Activated naive CD8-positive, alpha-beta T cell treated with anti-CD3 and anti-CD28 coated beads for 36 hours (primary cell): ENCODE data around the gene KIF16B. TPM values are rescaled to one million over a fixed set of nuclear protein-coding genes. Genes with fewer than 3 reads are reported as not detected.

Source experiments
- DNase-seq: peaks from one replicate; pipeline ENCODE4 v3.0.0; 2021
- H3K27ac Mint-ChIP-seq: one replicate; pipeline ENCODE4 v1.8.0; 2022; ENCODE audit warnings: mild to moderate bottlenecking, moderate library complexity, mixed read lengths
- H3K27me3 Mint-ChIP-seq: one replicate; pipeline ENCODE4 v1.8.0; 2022; ENCODE audit warnings: mild to moderate bottlenecking, mixed read lengths
- H3K36me3 Mint-ChIP-seq: one replicate; pipeline ENCODE4 v1.8.0; 2021; ENCODE audit warnings: mild to moderate bottlenecking, mixed read lengths
- H3K4me1 Mint-ChIP-seq: one replicate; pipeline ENCODE4 v1.8.0; 2021; ENCODE audit warnings: mixed read lengths
- H3K4me3 Mint-ChIP-seq: one replicate; pipeline ENCODE4 v1.8.0; 2022; ENCODE audit warnings: mild to moderate bottlenecking, moderate library complexity, mixed read lengths
- H3K9me3 Mint-ChIP-seq: one replicate; pipeline ENCODE4 v1.8.0; 2022; ENCODE audit warnings: mixed read lengths
- total RNA-seq, 2 experiments: library from RNA; stranded (reverse); gene quantifications; one replicate each; pipeline ENCODE4 v1.2.3, GENCODE V29; 2021

KIF16B gene
- total RNA-seq, 2 experiments from 2014 or later: 4.8 to 4.9 TPM

DNA sequence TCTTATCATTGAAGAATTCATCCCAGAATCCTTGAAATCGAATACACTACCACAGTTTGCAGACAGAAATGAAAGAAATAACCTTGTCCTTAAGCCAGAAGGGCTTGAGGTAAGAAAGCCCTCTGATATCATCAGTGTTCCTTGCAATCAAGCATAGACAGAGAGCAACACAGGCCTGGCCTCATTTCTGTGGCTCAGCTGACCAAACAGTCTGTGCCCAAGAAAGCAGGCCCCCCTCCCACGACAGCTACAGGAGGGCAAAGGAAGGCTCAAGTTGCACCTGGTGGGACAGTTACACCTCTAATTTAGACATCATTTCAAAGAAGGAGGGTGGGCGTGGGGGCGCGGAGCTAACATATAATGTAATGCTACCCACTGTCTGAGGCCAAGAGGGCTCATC, 21.6 kb downstream of the KIF16B start:
- H3K4me3 Mint-ChIP-seq: no peak overlapping the region
- no peaks in the 10 kb centered on the region for H3K9me3 Mint-ChIP-seq
- no peaks in the 10 kb centered on the region for H3K27me3 Mint-ChIP-seq
- no peak overlapping the region for H3K27ac Mint-ChIP-seq
- H3K36me3 Mint-ChIP-seq: peaks cover 4% of the 10 kb centered on the region
- no peak for DNase-seq
- H3K4me1 Mint-ChIP-seq: no peaks in the 10 kb centered on the region

DNA sequence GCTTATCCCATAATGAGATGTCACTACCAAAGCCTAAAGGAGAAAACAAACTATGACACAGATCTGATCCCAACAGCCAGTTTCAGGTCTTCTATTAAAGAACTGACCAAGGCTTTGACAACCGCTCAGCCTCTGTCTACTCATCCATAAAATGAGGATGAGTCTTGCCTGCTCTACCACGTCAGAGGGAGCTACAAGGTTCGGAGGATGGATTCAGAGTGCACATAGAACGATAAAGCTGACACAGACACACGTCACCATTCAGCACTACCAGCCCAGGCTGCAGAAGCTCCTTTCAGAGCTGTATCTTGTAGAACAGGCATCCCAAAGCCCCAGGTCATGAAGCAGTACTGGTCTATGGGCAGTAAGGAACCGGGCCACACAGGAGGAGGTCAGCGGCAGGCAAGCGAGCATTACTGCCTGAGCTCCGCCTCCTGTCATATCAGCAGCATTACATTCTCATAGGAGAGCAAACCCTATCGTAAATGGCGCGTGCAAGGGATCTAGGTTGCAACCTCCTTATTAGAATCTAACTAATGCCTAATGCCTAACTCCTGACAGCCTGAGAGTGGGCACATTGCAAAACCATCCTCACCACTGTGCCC, 25.1 kb downstream of the KIF16B start:
- Mint-ChIP-seq H3K4me1 (peaks cover 4% of the 10 kb centered on the region), H3K36me3 (peaks cover 4% of the 10 kb centered on the region), H3K27ac (no peak overlapping the region), H3K4me3 (no peak overlapping the region), H3K9me3 (no peaks in the 10 kb centered on the region), H3K27me3 (no peaks in the 10 kb centered on the region)
- no peak for DNase-seq

DNA sequence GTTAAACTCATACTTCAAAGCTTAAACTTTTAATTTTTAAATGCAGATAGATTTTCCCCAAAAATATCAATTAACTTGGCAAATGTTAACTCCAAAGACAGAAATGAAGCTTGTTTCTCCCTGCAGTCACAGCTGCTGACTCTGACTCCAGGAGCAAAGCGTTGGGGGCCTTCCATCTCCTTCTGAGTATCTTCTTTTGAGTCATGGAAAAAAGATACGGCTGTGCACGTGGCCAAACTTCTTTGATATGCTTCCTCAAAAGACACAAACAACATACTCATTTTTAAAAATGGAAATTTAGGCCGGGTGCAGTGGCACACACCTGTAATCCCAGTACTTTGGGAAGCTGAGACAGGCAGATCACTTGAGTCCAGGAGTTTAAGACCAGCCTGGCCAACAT, 28.3 kb downstream of the KIF16B start:
- H3K27me3 Mint-ChIP-seq: no peaks in the 10 kb centered on the region
- DNase-seq: no peak
- no peak overlapping the region for H3K27ac Mint-ChIP-seq
- H3K4me3 Mint-ChIP-seq: no peak overlapping the region
- H3K36me3 Mint-ChIP-seq: no peaks in the 10 kb centered on the region
- H3K9me3 Mint-ChIP-seq: no peaks in the 10 kb centered on the region
- peaks cover 4% of the 10 kb centered on the region for H3K4me1 Mint-ChIP-seq

DNA sequence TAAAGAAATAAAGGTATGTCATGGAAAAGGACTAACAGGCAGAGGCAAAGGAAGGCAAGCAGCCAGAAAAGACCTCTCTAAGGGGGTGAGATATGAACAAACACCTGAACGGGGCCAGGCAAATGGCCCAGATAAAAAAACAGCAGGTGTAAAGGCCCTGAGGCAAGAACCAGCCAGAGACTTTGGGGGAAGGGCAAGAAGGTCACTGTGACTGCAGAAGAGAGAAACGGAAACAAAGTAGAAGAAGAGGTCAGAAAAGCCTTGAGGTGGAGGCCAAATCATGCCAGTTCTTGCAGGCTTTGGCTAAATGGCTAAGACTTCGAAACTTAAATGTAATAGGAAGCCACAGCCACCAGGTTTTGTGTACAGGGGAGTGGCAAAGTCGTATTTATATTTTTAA, 30.8 kb downstream of the KIF16B start:
- H3K27ac Mint-ChIP-seq: no peak overlapping the region

DNA sequence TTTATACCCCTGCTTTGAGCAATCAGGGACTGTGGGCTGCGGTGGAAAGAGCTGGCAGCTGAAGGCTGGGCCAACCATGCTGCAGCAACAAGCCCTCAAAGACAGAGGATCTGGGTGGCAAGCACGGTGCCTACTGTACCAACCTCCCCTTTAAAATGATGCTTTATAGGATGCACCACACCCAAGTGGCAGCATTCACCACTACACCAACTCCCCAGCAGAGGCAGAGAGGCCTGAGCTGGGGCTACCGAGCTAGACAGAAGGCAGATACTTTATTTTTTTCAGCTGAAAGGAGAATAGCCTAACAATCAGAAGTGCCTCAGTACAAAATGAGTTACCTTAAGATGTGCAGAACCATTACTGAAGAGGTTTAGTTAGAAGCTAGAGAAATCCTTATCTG, 31.4 kb downstream of the KIF16B start:
- Mint-ChIP-seq H3K4me1 (peaks cover 7% of the 10 kb centered on the region), H3K27me3 (no peaks in the 10 kb centered on the region), H3K9me3 (no peaks in the 10 kb centered on the region), H3K27ac (no peak overlapping the region), H3K36me3 (no peaks in the 10 kb centered on the region), H3K4me3 (no peak overlapping the region)
- no peak for DNase-seq

More for the DNA sequence above, 30.8 kb downstream of the KIF16B start:
- DNase-seq: no peak
- Mint-ChIP-seq H3K4me3 (no peak overlapping the region), H3K36me3 (no peaks in the 10 kb centered on the region), H3K27me3 (no peaks in the 10 kb centered on the region), H3K4me1 (peaks cover 7% of the 10 kb centered on the region), H3K9me3 (no peaks in the 10 kb centered on the region)

DNA sequence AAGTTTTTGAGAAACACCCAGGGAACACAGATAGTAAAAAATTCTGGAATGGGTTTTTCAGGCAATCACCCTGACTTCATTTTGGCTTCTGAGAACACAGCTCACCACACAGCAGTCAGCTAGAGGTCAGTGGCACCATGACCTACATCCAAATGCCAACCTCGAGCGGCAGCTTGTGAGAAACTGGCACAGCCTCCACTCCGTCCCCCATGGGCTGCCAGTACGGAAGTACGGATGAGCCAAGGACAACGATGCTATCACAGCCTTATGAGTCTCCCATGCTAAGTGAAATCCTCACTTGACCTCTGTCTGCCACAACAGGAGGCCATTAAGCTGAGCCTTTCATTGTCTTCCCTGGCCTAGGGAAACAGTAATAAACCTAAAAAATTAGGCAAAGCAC, 32.0 kb downstream of the KIF16B start:
- Mint-ChIP-seq H3K4me3 (no peak overlapping the region), H3K27ac (no peak overlapping the region), H3K36me3 (no peaks in the 10 kb centered on the region), H3K27me3 (no peaks in the 10 kb centered on the region), H3K9me3 (no peaks in the 10 kb centered on the region), H3K4me1 (peaks cover 7% of the 10 kb centered on the region)
- DNase-seq: no peak

DNA sequence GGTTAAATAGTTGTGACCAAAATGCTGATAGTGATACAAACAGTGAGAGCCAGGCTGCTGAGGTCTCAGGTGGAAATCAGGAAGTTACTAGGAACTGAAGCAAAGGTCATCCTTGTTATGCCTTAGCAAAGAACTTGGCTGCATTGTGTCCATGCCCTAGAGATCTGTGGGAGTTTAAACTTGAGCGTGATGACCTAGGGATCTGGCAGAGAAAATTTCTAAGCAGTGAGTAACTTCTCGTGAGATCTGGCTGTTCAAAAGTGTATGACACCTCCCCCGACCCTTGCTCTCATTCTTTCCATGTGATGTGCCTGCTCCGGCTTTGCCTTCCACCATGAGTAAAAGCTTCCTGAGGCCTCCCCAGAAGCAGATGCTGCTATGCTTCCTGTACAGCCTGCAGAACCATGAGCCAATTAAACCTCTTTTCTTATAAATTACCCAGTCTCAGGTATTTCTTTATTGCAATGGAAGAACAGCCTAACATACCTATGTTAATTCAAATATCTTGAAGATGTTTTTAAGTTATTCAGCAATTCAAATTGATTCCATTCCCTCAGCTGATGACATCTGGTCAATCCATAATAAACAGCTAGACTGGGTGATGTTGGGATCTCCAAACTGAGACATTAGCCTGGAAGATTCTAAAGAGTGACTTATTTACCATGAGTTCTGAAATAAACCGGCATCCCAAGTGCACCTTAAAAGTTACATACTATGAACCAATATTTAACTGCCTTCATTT, 33.8 kb downstream of the KIF16B start:
- H3K27ac Mint-ChIP-seq: no peak overlapping the region
- no peaks in the 10 kb centered on the region for H3K9me3 Mint-ChIP-seq
- H3K36me3 Mint-ChIP-seq: no peaks in the 10 kb centered on the region
- no peak overlapping the region for H3K4me3 Mint-ChIP-seq
- H3K27me3 Mint-ChIP-seq: no peaks in the 10 kb centered on the region
- no peak for DNase-seq
- peaks cover 3% of the 10 kb centered on the region for H3K4me1 Mint-ChIP-seq

DNA sequence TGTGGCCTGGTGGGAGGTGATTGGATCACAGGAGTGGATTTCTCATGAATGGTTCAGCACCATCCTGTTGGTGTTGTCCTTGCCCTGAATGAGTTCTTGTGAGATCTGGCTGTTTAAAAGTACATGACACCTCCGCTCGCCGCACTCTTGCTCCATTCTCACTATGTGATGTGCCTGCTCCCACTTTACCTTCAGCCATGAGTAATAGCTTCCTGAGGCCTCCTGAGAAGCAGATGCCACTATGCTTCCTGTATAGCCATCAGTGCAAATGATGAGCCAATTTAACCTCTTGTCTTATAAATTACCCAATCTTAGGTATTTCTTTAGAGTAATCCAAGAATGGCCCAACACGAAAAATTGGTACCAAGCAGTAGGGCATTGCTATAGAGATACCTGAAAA, 34.5 kb downstream of the KIF16B start:
- no peaks in the 10 kb centered on the region for H3K27me3 Mint-ChIP-seq
- no peaks in the 10 kb centered on the region for H3K9me3 Mint-ChIP-seq
- H3K4me1 Mint-ChIP-seq: peaks cover 3% of the 10 kb centered on the region
- H3K27ac Mint-ChIP-seq: no peak overlapping the region
- H3K36me3 Mint-ChIP-seq: no peaks in the 10 kb centered on the region
- DNase-seq: no peak
- H3K4me3 Mint-ChIP-seq: no peak overlapping the region

DNA sequence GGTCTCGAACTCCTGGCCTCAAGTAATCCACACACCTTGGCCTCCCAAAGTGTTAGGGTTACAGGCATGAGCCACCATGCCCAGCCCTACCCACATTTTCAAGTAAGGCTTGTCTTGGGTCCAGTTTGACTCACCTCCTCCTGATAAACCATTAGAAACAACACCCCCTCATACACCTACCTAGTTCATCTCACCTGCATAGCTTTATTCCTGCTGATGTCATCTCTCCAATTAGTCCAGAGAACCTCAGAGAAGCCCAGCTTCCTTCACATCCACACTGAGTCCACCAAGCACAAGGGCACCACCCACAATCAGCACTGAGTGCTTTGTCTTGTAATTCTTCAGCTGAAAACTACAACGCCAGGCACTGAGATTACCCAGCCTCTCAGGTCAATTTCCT, 35.3 kb downstream of the KIF16B start:
- no peaks in the 10 kb centered on the region for H3K36me3 Mint-ChIP-seq
- no peak overlapping the region for H3K27ac Mint-ChIP-seq
- H3K4me1 Mint-ChIP-seq: peaks cover 3% of the 10 kb centered on the region
- no peaks in the 10 kb centered on the region for H3K9me3 Mint-ChIP-seq
- no peak overlapping the region for H3K4me3 Mint-ChIP-seq
- no peaks in the 10 kb centered on the region for H3K27me3 Mint-ChIP-seq
- DNase-seq: no peak

DNA sequence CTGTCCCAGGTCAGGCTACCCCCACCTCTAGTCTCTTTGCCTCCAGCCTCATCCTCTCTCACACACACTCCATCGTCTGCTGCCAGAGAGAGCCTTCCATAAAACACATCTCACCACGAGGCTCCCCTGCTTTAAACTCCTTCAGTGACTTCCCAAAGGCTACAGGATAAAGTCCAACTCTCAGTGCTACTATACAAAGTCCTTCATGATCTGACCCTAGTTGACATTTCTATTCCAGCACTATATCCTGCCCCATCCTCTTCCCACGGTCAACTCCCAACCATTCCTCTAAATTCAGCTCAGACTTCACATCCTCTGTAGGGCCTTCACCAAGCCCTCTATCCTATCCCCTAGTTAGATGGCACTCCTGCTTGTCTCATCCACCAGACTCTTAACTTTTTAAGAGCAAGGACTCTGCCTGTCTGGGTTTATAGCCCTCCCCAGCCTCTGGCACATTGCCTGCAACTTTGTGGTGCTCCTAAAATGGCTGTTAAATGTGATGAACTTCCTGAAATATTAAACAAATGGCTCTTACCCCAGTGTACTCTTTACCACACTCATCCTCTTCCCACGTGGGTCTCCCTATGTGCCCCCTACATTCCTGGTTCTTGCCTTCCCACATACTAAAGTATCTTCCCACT, 36.1 kb downstream of the KIF16B start:
- Mint-ChIP-seq H3K27me3 (no peaks in the 10 kb centered on the region), H3K4me3 (no peak overlapping the region), H3K4me1 (peaks cover 3% of the 10 kb centered on the region), H3K36me3 (no peaks in the 10 kb centered on the region), H3K27ac (no peak overlapping the region), H3K9me3 (no peaks in the 10 kb centered on the region)
- DNase-seq: no peak

DNA sequence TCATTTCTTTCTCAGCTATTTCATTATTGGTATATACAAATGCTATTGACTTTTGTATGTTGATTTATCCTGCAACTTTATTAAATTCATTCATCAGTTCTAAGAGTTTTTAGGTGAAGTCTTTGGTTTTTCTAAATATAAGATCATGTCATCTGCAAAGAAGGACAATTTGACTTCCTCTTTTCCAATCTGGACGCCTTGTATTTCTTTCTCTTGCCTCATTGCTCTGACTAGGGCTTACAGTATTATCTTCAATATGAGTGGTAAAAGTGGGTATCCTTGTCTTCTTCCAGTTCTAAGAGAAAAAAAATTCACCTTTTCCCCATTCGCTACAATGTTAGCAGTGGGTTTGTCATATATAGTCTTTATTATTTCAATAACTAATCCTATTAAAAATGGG, 38.0 kb downstream of the KIF16B start:
- H3K4me1 Mint-ChIP-seq: peaks cover 3% of the 10 kb centered on the region
- H3K27me3 Mint-ChIP-seq: no peaks in the 10 kb centered on the region
- H3K9me3 Mint-ChIP-seq: no peaks in the 10 kb centered on the region
- H3K27ac Mint-ChIP-seq: no peak overlapping the region
- no peak overlapping the region for H3K4me3 Mint-ChIP-seq
- no peak for DNase-seq
- no peaks in the 10 kb centered on the region for H3K36me3 Mint-ChIP-seq

DNA sequence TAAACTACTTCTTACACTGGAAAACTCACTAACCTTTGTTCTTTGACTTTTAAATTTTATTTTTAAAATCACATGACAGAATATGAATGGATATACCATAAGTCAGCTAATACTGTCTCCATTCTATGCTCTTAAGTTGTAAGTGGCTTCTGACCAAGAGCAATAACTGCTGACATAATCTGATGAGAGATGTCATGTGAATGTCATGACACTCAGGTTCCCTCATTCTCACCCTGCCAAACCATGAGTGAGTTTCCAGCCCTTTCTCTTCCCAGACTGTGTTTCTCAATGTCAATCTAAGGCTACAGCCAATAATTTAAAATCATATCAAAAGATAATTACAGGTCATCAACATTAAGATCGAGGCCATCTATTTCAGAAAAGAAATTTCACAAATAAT, 39.7 kb downstream of the KIF16B start:
- no peaks in the 10 kb centered on the region for H3K27me3 Mint-ChIP-seq
- no peak overlapping the region for H3K4me3 Mint-ChIP-seq
- H3K9me3 Mint-ChIP-seq: no peaks in the 10 kb centered on the region
- H3K27ac Mint-ChIP-seq: no peak overlapping the region
- H3K4me1 Mint-ChIP-seq: no peaks in the 10 kb centered on the region
- DNase-seq: no peak
- no peaks in the 10 kb centered on the region for H3K36me3 Mint-ChIP-seq

DNA sequence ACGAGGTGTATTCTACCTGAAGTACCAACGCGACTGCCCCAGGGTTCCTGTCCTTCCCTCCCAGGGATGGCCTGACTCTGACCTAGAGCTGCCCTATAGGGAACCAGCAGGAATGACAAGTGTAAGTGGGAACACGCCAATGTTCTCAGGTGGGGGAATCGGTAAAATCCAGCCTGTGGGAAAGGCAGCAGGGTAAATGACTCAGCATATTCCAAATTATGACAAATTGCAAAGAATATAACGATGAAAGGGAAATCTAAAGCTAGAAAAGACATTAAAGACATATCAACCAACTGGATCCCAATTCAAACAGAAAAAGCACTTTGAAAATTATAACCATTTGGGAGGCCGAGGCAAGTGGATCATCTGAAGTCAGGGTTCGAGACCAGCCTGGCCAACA, 41.8 kb downstream of the KIF16B start:
- Mint-ChIP-seq H3K27me3 (no peaks in the 10 kb centered on the region), H3K27ac (no peak overlapping the region), H3K9me3 (no peaks in the 10 kb centered on the region), H3K4me1 (no peaks in the 10 kb centered on the region), H3K4me3 (no peak overlapping the region), H3K36me3 (peaks cover 5% of the 10 kb centered on the region)
- no peak for DNase-seq

DNA sequence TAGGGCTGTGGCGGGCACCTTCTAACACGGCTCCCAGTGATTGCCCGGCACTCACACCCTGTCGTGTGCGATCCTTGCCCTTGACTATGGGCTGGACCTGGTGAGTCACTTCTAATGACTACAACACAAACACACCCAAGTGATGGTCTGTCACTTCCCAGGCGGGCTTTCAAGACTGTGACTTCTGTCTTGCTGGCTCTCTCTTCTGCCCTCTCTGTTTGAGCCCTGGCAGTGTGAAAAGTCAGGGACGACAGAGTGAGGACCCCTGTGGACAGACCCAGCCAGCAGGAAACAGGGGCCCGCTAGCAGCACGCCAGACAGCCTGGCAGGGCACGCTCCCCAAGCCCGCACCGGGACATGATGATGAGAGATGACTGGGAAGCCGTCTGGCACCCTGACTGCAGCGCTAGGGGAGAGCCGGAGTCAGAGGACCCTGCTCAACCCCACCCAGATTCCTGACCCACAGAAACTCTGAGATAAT, 43.0 kb downstream of the KIF16B start:
- DNase-seq: no peak
- Mint-ChIP-seq H3K36me3 (peaks cover 12% of the 10 kb centered on the region), H3K9me3 (peaks cover 1% of the 10 kb centered on the region), H3K27ac (no peak overlapping the region), H3K4me3 (no peak overlapping the region), H3K4me1 (no peaks in the 10 kb centered on the region), H3K27me3 (no peaks in the 10 kb centered on the region)

DNA sequence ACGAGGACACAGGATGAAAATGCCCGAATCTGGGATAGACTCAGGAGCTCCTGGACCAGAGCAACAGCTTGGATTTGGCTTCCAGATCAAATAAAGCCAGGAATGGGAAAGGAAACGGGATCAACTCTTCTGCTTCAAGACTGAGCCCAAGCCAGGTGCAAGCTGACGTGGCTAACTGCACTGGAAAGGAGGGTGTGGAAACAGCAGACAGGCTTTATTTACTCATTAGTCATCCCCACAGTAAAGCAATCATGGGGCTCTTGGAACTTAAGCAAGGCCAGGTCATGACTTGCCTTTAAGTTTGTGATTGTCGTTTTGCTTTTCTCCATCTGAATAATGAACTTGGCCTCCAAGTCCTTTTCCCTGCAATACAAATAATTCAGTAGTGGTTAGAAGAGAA, 45.2 kb downstream of the KIF16B start:
- H3K27me3 Mint-ChIP-seq: no peaks in the 10 kb centered on the region
- no peak overlapping the region for H3K4me3 Mint-ChIP-seq
- no peaks in the 10 kb centered on the region for H3K4me1 Mint-ChIP-seq
- H3K9me3 Mint-ChIP-seq: peaks cover 5% of the 10 kb centered on the region
- H3K27ac Mint-ChIP-seq: no peak overlapping the region
- H3K36me3 Mint-ChIP-seq: peaks cover 29% of the 10 kb centered on the region
- DNase-seq: no peak

DNA sequence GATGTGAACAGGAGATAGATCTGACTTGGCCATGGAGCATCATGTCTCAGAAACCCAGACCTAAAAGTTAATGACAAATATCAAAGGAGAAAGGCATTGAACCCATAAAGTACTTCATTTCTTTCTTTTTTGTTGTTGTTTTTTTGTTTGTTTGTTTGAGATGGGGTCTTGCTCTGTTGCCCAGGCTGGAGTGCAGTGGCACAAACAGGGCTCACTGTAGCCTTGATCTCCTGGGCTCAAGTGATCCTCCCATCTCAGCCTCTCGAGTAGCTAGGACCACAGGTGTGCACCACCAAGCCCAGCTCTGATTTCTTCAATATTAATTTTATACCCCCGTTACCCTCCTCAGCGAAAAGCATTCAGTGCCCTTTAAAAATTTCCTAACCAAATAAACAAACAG, 45.8 kb downstream of the KIF16B start:
- Mint-ChIP-seq H3K36me3 (peaks cover 34% of the 10 kb centered on the region), H3K27ac (no peak overlapping the region), H3K4me3 (no peak overlapping the region), H3K9me3 (peaks cover 5% of the 10 kb centered on the region), H3K27me3 (no peaks in the 10 kb centered on the region), H3K4me1 (no peaks in the 10 kb centered on the region)
- no peak for DNase-seq
